Ovary (tissue), 9 donors: ENCODE data around the gene LPIN2. TPM values are rescaled to one million over a fixed set of nuclear protein-coding genes. Genes with fewer than 3 reads are reported as not detected.

Experiments used
- DNase-seq, 5 donors: peaks; one replicate each; pipeline ENCODE4 v3.0.0-alpha.2; 2019 to 2020
- H3K27ac ChIP-seq, 2 donors: fragments of 200-600 bp; one replicate each; pipeline versions ENCODE4 v1.5.1 to v1.8.0; 2019 to 2022
- H3K27me3 ChIP-seq: fragments of 200-600 bp; one replicate; pipeline ENCODE4 v1.8.0; 2022
- H3K36me3 ChIP-seq: fragments of 200-600 bp; sonication (generic); one replicate; pipeline ENCODE4 v1.5.1; 2019
- H3K4me1 ChIP-seq: one replicate; pipeline ENCODE4 v1.8.1; 2013; ENCODE audit warnings: mild to moderate bottlenecking, moderate library complexity; ENCODE audit not compliant: insufficient read depth
- H3K4me3 ChIP-seq: fragments of 200-600 bp; sonication (generic); one replicate; pipeline ENCODE4 v1.5.1; 2017
- H3K9me3 ChIP-seq, 2 donors: fragments of 200-600 bp in 1 of 2; sonication (generic) in 1 of 2; one replicate each; pipeline versions ENCODE4 v1.5.1 to v1.8.1; 2013 to 2019; ENCODE audit warnings: mild to moderate bottlenecking in 1 of 2, moderate library complexity in 1 of 2
- CTCF ChIP-seq, 3 donors: fragments of 450-650 bp in 2 of 3; fragments of 200-600 bp in 1 of 3; IDR thresholded peaks; one replicate each; pipeline versions ENCODE4 v1.5.1 to v1.8.0; 2016 to 2022; ENCODE audit warnings: antibody characterized with exemption in 3 of 3, mild to moderate bottlenecking in 1 of 3
- EP300 ChIP-seq: sonication (generic); formaldehyde crosslinking; IDR thresholded peaks from one replicate; pipeline ENCODE4 v1.6.1; 2017; ENCODE audit warnings: antibody characterized with exemption
- POLR2A ChIP-seq: fragments of 450-650 bp; IDR thresholded peaks from one replicate; pipeline ENCODE4 v1.6.1; 2017; ENCODE audit warnings: antibody characterized with exemption, mild to moderate bottlenecking, moderate library complexity
- WGBS, 3 donors: extraction: QIAGEN DNeasy Blood & Tissue Kit in 1 of 3; methylation state at CpG; one replicate each; pipeline versions ENCODE4 v1.1.5 to v1.1.7; 2013 to 2017; 5-methylcytosine and 5-hydroxymethylcytosine counted together
- intact Hi-C, 4 donors: fragments of 100-400 bp; cut with DNase I; formaldehyde crosslinking; loops; one replicate each; pipeline versions ENCODE4 v1.11.0 to v1.15.1; 2022 to 2023
- polyA plus RNA-seq, 2 donors: library from polyadenylated mRNA; stranded (reverse); fragments of 200-250 nt in 1 of 2; fragments of 350-450 nt in 1 of 2; fragmentation: Illumina TruSeq in 1 of 2; extraction: RNeasy Lipid Tissue Mini Kit (QIAGEN cat#74804) in 1 of 2; gene quantifications; one replicate each; pipeline ENCODE4 v1.2.3, GENCODE V29; 2013 to 2014
- total RNA-seq, 7 donors: library from RNA; depleted of rRNA in 2 of 7; stranded (reverse); fragments of >200 nt in 2 of 7; fragmentation: NEBNext Ultra II Directional in 3 of 7; extraction: Animal tissue kit (Norgen Biotek cat#: 25700) in 3 of 7; gene quantifications; one replicate each; pipeline versions ENCODE4 v1.1.0 to v1.2.4, GENCODE V29; 2016 to 2023
- donor health status: DM: no; HTN: no; CAD: no; lungs with moderate emphysema.
- donor health status: DM: no; HTN: no; CAD: no.
- donor health status: Bipolar disorder and iron deficiency.
- donor health status: DM: yes; HTN: yes; CAD: no.
- donor health status: DM: no; HTN: no; CAD: no.
- donor health status: DM: yes; HTN: yes; CAD: no.

Gene LPIN2
- total and polyA plus RNA-seq, 9 donors, result 13.4 to 44.7 (median 26.4) TPM

GRCh38 chr18:3055816-3056215, 42.9 kb upstream of the LPIN2 start:
- H3K9me3 ChIP-seq, result no peaks in the 10 kb centered on the region
- TF ChIP-seq POLR2A (no peak), CTCF (IDR thresholded peaks at IDR 0.05) (no peak), EP300 (no peak)
- intact Hi-C loops, result no loop called here
- no peaks in the 10 kb centered on the region for H3K36me3 ChIP-seq
- no peaks in the 10 kb centered on the region for H3K4me1 ChIP-seq
- no peaks in the 10 kb centered on the region for H3K27me3 ChIP-seq
- H3K4me3 ChIP-seq, result no peak overlapping the region
- WGBS, 3 donors, result 77 to 83% (median 79%) methylated on average over 4 of the region's 4 CpGs
- DNase-seq, result no peak
- H3K27ac ChIP-seq, result no peak overlapping the region

GRCh38 chr18:3055186-3055728, 42.3 kb upstream of the LPIN2 start:
- Histone ChIP-seq H3K36me3 (no peaks in the 10 kb centered on the region), H3K27me3 (no peaks in the 10 kb centered on the region), H3K9me3 (no peaks in the 10 kb centered on the region), H3K27ac (no peak overlapping the region), H3K4me3 (no peak overlapping the region), H3K4me1 (no peaks in the 10 kb centered on the region)
- intact Hi-C loops, result no loop called here
- 48 to 52% (median 49%) methylated on average over 4 of the region's 4 CpGs for WGBS, 3 donors
- no peak for DNase-seq
- TF ChIP-seq POLR2A, result no peak
- no peak for TF ChIP-seq EP300
- no peak for TF ChIP-seq CTCF (IDR thresholded peaks at IDR 0.05)

GRCh38 chr18:3054780-3055179, 41.8 kb upstream of the LPIN2 start:
- no peaks in the 10 kb centered on the region for H3K36me3 ChIP-seq
- H3K9me3 ChIP-seq, result no peaks in the 10 kb centered on the region
- TF ChIP-seq POLR2A (no peak), CTCF (IDR thresholded peaks at IDR 0.05) (no peak), EP300 (no peak)
- 76 to 87% (median 84%) methylated on average over 3 of the region's 3 CpGs for WGBS, 3 donors
- H3K27ac ChIP-seq, result no peak overlapping the region
- H3K27me3 ChIP-seq, result no peaks in the 10 kb centered on the region
- intact Hi-C loops, result no loop called here
- no peak overlapping the region for H3K4me3 ChIP-seq
- DNase-seq, result no peak
- no peaks in the 10 kb centered on the region for H3K4me1 ChIP-seq

GRCh38 chr18:3054214-3054613, 41.3 kb upstream of the LPIN2 start:
- whole genome bisulfite sequencing, 3 donors, result 92 to 95% (median 94%) methylated on average over 6 of the region's 6 CpGs
- Histone ChIP-seq H3K4me3 (no peak overlapping the region), H3K36me3 (no peaks in the 10 kb centered on the region), H3K27me3 (no peaks in the 10 kb centered on the region), H3K4me1 (no peaks in the 10 kb centered on the region), H3K9me3 (no peaks in the 10 kb centered on the region), H3K27ac (no peak overlapping the region)
- intact Hi-C loops, result no loop called here
- TF ChIP-seq EP300, result no peak
- no peak for TF ChIP-seq POLR2A
- TF ChIP-seq CTCF (IDR thresholded peaks at IDR 0.05), result no peak
- no peak for DNase-seq
